ENCODE data around the gene BRD3OS.
A peak's percentile ranks its signal among the peaks of the same experiment; 100 is the strongest.

The BRD3OS gene

GRCh38 chr9:134024828-134025605, at the start of gene BRD3OS:
Gene BRD3OS, plus strand, starts transcription at chr9:134025481. Its CDS starts 1,267 bp downstream, at chr9:134026748.
- DNase-seq (ENCODE audit: low spot score), result peak; percentile 99

DNA sequence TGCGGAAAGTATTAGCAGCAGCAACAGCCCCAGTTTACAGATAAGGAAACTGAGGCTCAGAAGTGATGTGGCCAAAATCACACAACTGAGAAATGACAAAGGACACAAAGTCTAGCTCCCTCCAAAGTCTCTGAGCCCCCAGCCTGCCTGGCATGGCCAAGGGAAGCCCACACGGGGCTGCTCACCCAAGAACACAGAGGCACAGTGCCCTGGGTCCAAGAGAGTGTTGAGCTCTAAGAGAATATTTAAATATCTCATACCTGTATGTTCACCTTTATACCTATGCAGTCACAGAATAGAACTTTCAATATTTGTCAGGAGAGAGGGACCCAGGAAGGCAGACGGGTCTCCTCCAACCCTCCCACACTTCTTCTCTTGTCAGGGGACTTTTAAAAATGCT, 49.8 kb upstream of the BRD3OS start:
- DNase-seq (ENCODE audit: low spot score), result no peak

- no peak for DNase-seq (ENCODE audit: low spot score)
These were observed 49.0 kb upstream of the BRD3OS start for GRCh38 chr9:133976191-133976861.

- DNase-seq (ENCODE audit: low spot score), result no peak
These were observed 48.4 kb upstream of the BRD3OS start for GRCh38 chr9:133976887-133977286.

DNA sequence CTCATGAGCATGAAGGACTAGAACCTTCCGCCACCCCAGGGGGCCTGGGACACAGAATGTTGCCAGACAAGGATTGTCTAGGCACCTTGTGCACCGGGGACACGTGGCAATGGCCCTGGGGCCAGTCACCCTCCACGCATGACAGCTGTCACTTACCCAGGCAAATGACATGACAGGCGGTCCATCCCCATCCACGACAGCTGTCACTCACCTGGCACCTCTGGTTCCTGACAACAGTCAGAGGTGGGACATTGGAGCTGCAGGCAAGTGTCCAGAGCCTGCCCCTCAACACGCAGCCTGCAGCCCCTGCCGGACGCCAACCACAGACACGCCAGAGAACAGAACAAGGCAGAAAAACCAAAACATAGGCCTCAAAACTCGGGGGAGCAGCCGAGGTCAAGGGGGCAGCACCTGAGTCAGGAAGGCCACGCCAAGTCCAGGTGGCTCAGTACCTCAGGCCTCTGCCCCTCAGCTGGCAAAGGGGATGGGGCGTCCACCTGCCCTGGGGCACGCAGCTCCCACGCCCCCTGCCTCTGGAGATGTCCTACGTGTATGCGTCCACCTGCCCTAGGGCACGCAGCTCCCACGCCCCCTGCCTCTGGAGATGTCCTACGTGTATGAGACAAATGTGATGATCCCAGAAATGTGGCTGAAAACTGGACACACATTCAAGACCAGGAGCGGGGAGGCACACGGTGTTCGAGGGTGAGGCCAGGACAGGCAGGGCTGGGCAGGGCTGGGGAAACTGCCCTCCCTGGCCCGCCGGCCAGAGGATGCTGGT, 47.7 kb upstream of the BRD3OS start:
- no peak for DNase-seq (ENCODE audit: low spot score)

GRCh38 chr9:133978226-133978898, 46.9 kb upstream of the BRD3OS start:
- no peak for DNase-seq (ENCODE audit: low spot score)

GRCh38 chr9:133978899-133979272, 46.4 kb upstream of the BRD3OS start:
- DNase-seq (ENCODE audit: low spot score), result no peak

GRCh38 chr9:133979273-133979920, 45.9 kb upstream of the BRD3OS start:
- no peak for DNase-seq (ENCODE audit: low spot score)

DNA sequence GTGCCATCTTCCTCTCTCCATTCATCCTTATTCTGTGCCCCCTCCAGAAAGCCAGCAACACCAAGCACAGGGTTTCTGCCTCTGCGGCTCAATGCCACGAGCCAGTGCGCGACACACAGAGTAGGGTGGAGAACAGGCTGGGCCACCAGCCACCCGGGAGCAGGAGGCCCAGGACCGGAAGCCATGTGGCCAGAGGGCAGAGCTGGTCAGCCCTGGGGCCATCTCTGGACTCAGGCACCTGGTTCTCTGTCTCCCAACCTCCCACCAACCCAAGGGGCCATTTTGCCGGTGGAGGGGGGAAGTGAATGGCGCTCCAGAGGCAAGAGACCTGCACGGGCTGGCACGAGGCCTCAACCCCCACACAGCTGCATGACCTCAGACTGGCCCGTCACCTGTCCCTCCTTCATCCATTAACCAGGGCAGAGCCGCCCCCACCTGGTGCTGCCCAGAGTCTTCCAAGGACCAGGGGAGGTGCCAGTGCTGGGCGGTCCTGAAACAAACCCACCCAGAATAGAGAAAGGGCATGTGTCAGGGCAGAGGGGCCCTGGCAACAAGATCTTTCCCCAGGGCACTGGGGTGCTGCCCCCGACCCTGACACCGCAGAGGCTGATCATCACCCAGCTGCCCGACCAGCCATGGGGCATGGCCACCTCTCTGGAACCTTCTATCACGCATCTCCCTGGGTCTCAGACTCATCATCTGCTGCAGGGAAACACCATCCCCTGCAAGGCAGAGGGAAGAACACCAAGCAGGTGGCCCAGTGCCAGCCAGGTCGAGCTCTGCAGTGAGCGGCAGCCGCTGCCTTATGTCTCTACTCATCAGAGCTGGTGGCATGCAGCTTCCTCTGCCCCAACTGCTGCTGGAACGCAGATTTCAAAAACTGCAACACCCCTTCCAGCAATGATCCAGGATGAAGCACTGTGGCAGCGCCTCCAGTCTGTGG, 45.1 kb upstream of the BRD3OS start:
- peak; percentile 28 for DNase-seq (ENCODE audit: low spot score)

DNA sequence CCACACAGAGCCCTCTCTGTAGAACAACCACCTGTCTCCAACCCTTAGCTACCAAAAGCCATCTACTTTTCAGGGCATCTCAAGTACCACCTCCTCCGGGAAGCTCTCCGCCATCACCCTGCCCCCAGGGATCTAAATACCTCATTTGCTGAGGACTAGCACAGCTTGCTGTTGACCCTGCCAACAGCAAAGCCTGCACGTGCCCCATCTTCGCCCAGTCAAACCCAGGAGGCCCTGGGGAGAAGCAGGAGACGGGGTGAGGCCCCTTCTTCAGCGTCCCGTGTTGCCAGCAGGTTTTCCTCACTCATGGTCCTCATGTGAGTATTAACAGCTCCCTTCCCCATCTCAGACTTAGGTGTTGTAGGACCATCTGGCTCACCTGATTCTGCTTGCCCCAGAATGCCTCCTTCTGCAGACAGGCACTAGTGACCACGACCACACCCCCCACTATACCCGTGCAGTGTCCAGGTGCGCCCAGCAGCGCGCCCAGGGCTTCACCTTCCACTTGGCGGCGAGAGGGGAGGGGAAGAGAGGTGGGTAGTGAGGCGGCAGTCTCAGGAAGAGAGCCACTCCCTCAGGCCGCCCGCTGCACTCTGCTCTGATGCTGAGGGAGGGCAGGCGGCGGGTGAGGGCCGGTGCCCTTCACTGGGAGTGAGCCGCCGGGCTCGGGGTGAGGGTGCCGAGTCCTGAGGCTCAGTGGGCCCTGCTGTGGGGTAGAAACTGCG, 44.3 kb upstream of the BRD3OS start:
- no peak for DNase-seq (ENCODE audit: low spot score)

- DNase-seq (ENCODE audit: low spot score), result no peak
These were observed 43.7 kb upstream of the BRD3OS start for GRCh38 chr9:133981589-133981957.

DNA sequence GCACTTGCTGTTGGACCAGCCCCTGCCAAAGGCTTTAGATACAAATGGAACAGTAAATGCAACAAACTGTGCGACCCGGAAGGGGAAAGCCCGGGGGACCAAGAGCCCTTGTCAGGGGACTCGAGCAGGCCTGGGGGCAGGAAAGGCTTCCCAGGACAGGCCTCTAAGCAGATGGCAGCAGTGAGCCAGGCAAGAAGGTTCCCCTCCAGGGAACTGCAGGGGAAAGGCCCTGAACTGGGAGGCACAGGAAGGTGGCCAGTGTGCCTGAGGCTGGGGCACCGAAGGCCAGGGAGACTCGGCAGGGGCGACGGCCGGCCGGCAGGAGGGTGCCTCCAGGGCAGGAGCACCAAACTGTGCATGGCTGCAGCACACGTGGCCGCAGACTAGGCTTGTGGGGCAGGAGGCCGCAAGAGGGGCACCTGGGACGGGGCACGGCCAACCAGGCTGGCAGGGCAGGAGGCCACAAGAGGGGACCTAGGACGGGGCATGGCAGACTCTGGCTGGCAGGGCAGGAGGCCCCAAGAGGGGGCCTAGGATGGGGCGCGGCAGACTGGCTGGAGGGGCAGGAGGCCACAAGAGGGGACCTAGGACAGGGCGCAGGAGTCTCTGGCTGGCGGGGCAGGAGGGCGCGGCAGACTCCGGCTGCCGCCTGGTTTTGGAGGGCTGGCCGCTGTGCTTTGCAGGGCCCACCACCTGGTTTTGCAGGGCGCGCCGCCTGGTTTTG, 43.2 kb upstream of the BRD3OS start:
- no peak for DNase-seq (ENCODE audit: low spot score)

- no peak for DNase-seq (ENCODE audit: low spot score)
These were observed 42.1 kb upstream of the BRD3OS start for GRCh38 chr9:133982971-133983720.

GRCh38 chr9:133986061-133986460, 39.2 kb upstream of the BRD3OS start:
- no peak for DNase-seq (ENCODE audit: low spot score)

GRCh38 chr9:133986774-133987445, 38.4 kb upstream of the BRD3OS start:
- DNase-seq (ENCODE audit: low spot score), result no peak

GRCh38 chr9:133987446-133987788, 37.9 kb upstream of the BRD3OS start:
- DNase-seq (ENCODE audit: low spot score), result no peak

DNA sequence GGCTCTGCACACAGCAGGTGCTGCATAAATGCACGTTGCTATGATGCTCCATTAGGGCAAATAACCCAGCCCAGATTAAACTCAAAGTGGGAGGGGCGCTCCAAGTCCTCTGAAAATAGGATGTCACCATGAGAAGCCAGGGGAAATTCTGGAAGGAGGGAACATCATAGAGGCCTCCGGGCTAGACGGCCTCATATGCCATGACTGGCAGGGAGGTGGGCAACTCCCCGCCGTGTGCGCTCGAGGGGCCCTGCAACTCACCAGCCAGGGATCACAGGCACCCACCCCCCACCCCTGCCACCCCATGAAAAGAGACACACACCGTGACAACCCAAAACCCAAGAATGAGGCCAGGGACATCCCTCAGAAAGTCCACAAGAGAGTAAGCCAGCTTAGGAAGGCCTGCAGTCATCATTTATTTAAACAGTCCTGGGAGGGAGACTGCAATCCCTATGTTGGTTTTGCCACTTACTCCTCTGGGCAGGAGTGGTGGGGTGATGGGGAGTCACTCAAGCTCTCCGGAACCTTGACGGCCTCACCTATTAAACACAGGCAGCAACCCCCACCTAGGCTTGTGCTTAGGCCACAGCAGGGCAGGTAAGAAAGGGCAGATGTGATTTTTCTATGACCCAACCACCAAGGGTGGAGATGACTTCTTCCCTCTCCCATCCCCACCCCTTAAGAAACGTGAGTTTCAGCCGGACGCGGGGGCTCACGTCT, 37.2 kb upstream of the BRD3OS start:
- no peak for DNase-seq (ENCODE audit: low spot score)
